Measurements from ENCODE around the gene COCH.
"Not testable (repeated sequence)": the region's sequence is repeated elsewhere in the genome, so short reads cannot be mapped to it uniquely, and the experiment has no call there.

Gene COCH

GRCh38 chr14:30876692-30877091 lies 2.3 kb downstream of the COCH start:
- no peak for DNase-seq

DNA sequence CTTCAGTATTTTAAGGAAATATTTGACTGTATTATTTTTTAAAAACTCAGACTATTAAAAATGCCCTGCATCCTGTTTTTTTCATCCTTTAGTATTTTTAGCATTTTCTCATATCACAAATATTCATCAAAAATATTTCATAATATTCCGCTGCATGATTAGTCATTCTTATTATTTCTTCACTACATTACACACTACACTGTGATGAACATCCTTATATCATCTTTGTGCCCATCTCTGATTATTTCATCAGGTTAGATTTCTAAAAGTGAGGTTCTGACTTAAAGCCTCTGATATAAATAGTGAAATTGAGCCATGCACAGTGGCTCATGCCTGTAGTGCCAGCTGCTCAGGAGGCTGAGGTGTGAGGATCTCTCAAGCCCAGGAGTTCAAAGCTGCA lies 8.1 kb downstream of the COCH start:
- DNase-seq = no peak

DNA sequence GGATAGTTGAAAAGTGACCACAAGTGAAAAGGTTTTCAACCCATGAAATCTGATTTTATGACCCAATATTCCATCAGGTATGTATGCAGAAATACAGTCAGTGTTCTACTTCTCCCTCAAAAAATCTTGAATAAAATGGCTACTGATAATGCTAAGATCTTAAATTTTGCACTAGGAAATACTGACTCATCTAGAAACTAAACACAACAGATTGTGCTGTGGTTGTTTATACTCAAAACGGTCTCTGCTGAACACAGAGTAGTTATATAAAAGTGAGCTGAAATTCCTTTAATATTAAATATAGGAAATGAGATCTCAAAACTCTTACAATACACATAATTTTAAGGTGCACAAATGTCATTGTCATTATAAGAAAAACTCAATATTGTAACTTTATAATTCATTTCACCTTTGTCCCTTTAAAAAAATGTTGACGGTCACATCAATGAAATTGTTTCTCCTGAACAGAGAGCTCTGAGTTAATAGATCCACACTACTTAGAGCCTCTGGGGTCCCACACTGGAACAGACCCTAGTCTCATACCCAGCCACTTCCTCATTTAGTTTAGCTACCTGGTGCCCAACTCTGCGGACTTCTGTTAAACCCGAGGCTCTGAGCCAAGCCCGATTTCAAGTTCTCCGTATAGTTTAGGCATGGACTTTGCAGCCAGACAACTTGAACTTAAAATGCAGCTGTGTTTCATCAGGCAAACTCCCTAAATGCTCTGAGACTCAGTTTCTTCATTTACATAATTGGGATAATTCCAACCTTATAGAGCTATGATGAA lies 9.3 kb downstream of the COCH start:
- DNase-seq = no peak

- DNase-seq = no peak
Measured at GRCh38 chr14:30884901-30885300, 10.5 kb downstream of the COCH start.

- DNase-seq = no peak
Measured at GRCh38 chr14:30885840-30886740, 11.7 kb downstream of the COCH start.

DNA sequence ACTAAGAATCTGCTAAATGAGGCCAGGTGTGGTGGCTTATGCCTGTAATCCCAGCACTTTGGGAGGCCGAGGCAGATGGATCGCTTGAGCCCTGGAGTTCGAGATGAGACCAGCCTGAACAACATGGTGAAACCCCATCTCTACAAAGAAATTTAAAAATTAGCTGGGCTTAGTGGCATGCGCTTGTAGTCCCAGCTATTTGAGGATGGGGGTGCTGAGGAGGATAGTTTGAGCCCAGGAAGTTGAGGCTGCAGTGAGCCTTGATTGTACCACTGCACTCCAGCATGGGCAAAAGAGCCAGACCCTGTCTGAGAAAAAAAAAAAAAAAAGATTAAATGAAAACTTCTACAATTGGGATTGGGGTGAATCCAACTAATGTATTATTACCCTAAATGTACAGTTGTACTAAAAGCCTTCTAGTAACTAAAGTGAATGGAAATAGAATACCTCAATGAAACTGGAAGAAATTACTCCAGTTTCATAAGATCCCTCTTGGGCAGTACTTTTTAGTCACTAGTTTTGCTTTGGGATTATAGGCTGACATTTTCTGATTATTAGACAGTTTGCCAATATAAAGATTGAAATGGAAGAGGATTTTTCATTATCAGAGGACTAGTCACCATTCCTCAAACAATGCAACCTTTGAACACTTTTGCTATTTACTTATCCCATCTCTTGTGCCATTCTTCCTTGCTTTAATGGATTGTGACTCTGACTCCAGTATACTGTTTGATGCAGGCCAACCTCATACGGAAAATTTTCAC lies 14.3 kb downstream of the COCH start:
- DNase-seq = no peak

GRCh38 chr14:30889244-30889594 lies 14.9 kb downstream of the COCH start:
- no peak for DNase-seq

DNA sequence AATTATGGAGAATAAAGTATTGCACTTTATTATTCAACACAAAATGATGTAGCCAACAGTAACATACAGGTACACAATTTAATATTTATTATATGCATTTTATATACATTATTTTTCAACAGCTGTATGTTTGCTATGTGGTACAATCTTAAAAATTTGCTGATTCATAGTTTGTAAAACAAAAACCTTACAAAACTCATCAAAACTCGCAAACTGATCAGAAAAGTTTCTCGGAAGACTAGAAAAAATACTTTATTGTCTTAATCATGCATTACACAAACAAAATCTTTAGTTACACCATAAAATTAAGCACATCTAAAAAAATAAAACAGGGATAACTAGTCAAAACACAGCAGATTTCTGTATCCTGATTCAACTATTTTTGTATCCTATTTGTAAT lies 19.5 kb downstream of the COCH start:
- no peak for DNase-seq

DNA sequence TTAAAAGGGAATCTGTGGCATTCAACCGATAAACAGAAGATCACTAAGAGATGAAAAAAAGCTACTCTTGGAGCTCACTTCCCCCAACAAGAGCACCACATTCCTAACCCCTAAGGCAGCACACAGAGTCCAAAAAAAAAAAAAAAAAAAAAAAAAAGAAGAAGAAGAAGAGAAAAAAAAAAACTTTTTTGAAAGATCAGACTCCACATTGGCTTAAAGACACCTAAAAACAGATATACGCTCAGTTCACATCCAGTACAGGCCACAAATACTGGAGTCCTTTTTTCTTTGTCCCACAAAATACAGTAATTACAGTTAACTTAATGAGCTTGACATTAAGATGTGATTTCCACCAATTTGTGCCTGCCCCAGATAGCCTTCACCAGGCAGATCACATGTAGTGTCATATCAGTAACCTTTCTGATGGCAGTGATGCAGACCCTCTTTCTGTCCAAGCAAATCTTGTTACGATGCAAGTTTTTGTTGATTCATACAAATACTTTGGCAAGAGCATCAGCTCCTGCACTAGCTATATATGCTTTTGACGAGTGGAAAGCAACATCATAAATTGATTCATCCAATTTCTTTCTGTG lies 20.7 kb downstream of the COCH start:
- DNase-seq = no peak

DNA sequence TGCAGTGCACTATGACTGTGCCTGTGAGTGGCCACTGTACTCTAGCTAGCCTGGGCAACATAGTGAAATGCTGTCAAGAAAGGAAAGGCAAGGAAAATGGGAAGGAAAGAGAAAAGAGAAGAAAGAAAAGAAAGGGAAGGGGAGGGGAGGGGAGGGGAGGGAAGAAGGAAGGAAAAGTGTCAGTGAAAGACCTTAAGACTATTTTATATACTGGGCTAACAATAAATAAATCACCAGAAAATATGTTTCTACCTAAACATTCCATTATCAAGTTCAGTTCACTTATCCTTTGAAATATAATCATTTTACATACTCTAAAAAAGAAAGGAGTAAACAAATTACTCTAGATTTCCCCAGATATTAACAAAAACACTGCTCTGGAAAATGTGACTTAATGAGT lies 22.1 kb downstream of the COCH start:
- no peak for DNase-seq

- DNase-seq = not testable (repeated sequence)
Measured at GRCh38 chr14:30897121-30897520, 22.8 kb downstream of the COCH start.

GRCh38 chr14:30903285-30904124 lies 29.1 kb downstream of the COCH start:
- DNase-seq = no peak

DNA sequence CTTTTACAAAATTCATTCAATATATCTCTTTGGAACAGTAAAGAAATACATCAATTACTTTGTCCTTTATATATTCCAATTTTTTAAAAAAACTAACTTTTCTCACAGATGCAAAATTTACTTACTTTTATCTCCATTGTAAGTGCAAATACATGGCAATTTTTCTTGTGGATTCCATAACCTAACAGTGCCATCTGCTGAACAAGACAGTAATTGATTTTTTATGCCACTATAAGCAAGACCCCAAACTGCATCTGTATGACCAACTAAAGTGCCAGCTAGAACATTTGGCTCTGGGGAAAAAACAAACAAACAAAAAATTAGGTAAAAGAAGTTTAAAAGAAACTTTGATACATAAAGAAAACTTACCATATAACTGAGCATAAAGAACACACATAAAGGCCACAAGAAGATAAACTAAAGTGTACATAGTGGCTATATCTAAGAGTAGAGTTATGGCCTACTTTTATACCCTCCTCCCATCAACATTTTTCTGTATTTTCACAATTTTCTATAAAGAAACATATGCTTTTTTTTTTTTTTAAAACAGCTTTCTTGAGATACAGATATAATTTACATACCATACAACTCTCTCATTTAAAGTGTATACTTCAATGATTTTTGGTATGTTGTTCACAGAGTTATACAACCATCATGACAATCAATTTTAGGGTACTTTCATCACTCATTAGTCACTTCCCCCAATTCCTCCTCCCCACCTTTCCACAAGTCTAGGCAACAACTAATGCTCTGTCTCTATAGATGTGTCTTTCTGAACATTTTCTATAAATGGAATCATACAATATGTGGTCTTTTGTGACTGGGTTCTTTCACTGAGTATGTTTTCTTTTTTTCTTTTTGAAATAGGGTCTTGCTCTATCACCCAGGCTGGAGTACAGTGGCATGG lies 32.6 kb downstream of the COCH start:
- DNase-seq = peak in 1 of 2 donors; percentile 11

GRCh38 chr14:30907659-30908057 lies 33.3 kb downstream of the COCH start:
- DNase-seq = no peak

- no peak for DNase-seq
Measured at GRCh38 chr14:30908826-30909225, 34.5 kb downstream of the COCH start.

DNA sequence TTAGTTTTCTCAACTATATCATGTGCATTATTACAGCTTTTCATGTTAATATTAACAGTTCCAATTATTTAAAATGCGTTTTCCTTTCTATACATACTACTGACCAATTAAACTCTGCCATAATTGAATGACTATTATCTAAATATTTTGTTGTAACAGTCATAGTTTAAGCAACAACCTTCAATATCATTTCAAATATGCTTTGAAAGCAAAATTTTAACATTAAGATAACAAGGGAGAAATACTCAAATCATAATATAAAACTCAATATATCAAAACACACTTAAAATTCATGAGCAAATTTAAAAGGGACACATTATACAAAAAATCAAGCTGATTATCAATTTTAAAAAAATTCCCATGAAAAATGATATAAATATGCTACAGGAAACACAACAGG lies 40.5 kb downstream of the COCH start:
- DNase-seq = no peak

DNA sequence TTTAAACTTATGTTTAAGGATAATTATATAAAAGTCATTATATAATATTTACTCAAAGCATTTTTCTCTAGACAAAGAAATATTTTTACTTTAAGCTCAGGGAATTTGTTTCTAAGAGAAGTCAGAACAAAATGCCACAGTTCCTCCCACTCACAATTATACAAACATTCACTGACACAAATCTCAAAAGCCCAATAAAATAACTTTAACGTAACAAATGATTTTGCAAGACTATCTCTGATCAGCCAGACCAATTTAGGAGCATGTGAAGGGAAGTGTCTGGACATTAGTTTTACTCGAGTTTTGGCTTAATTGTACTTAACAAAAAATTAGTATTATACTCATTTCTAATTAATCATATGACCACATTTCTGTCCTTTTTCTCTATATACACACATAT lies 41.2 kb downstream of the COCH start:
- no peak for DNase-seq

DNA sequence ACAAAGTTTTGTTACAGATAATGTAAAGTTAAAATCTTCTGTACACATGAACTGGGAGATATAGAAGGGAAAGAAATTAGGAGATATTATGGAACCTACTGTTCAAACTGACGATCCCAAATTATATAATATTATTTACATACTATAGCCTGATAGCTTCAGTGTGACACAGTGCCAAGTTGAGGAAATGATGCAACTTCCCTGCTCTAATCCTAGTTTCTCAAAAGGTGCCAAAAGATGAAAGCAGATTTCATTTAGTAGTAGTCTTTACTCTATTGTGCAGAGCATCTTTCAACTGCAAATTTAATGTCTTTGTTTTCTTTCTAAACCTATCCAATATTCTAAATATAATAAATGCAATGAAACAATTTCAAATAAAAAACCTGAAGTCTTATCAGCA lies 46.9 kb downstream of the COCH start:
- no peak for DNase-seq

DNA sequence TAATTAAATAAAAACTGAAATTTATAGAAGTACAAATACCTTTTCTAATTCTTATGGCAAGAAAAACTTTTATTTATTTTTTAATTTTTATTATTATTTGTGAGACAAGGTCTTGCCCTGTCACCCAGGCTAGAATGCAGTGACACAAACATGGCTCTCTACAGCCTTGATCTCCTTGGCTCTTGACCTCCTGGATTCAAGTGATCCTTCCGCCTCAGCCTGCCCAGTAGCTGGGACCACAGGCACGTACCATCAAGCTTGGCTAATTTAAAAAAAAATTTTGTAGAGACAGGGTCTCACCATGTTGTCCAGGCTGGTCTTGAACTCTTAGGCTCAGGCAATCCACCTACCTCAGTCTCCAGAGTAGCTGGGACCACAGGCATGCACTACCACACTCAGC lies 47.4 kb downstream of the COCH start:
- no peak for DNase-seq

DNA sequence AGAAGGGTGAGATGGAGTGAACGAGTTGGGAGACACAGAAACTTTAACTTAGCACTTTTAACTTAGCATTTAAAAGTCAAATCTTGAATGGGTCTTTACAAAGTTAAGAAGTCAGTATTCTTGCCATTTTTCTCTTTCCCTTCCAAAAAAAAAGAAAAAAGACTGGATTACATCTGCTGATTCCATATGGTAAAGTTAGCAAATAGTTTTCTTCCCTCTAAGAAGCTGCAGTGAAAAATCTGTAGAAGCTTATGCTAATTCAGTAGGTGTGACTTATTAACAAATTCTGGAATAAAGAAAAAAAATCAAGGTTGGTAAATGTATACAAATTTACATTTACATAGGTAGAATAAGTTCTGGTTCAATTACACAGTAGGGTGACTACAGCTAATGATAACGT lies 50.9 kb downstream of the COCH start:
- no peak for DNase-seq

DNA sequence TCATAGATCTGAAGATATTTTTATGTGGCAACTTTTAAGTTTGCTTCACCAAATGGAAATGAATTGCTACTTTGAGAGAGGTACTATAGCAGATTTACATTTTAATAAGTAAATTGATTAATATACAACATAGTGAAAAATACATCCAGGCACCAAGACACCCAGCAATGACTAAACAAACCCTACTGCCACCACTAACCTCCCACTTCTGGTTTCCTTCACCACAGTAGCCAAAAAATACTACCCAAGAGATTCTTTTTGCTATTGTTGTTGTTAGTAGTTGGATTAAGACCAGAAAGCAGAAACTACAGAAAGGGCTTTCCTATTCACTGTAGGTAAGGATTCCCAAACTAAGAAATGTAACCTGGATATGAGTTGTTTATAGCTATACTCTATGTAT lies 54.1 kb downstream of the COCH start:
- no peak for DNase-seq

All from CD4-positive, alpha-beta T cell treated with Interleukin-4 for 1 hour (primary cell).